Inferior parietal cortex (tissue), 1 donor: ENCODE results near the gene BCAS4.

Experiments used
- DNase-seq: peaks from one replicate; pipeline ENCODE4 v3.0.0-alpha.2; 2016; ENCODE audit errors: extremely low spot score

The BCAS4 gene

GRCh38 chr20:50909413-50909812 is 114.6 kb downstream of the BCAS4 start:
- no peak for DNase-seq

GRCh38 chr20:50911030-50911429 is 116.2 kb downstream of the BCAS4 start:
- DNase-seq: no peak

- no peak for DNase-seq
Measured at GRCh38 chr20:50911716-50912115, 116.9 kb downstream of the BCAS4 start.

GRCh38 chr20:50913690-50914375 is 119.0 kb downstream of the BCAS4 start:
- DNase-seq: no peak

DNA sequence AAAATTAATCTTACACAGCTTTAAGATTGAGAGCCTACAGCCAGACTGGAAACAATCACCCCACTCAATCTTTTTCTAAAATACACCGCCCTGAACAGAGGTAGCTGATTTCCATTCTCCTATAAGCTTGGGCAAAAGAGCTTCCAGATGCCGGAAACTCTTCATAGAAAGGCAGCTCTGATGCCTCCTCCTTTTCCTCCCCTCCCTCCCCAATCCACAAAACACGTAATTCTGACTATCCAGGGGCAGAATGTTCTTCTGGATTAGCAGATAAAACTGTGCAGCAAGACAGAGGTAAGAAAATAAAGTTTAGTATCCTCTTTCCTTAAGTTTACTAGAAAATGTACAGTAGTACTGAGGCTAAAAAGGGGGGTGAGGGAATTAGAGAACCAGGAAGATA is 120.6 kb downstream of the BCAS4 start:
- DNase-seq: no peak

GRCh38 chr20:50916257-50916656 is 121.4 kb downstream of the BCAS4 start:
- DNase-seq: no peak

DNA sequence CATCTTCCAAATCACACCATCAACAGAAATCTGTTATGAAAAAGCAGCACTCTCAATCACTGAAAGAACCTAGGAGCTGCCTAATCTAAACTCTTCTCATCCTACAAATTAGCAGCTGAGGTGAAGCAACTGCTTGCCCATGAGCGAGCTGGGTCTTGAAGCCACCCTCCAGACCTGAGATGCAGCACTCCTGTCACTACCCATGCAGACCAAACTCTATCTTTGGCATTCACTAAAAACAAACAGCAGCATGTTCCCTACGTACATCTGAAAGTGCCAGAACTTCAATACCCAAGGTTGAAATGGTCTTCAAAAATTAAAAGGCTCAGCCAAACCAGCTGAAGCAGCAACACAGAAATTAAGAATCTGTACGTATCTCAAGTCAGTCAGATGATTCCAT is 122.1 kb downstream of the BCAS4 start:
- DNase-seq: no peak

GRCh38 chr20:50918403-50918802 is 123.5 kb downstream of the BCAS4 start:
- no peak for DNase-seq

- no peak for DNase-seq
Measured at GRCh38 chr20:50919567-50919966, 124.7 kb downstream of the BCAS4 start.

GRCh38 chr20:50920997-50921396 is 126.1 kb downstream of the BCAS4 start:
- DNase-seq: no peak

DNA sequence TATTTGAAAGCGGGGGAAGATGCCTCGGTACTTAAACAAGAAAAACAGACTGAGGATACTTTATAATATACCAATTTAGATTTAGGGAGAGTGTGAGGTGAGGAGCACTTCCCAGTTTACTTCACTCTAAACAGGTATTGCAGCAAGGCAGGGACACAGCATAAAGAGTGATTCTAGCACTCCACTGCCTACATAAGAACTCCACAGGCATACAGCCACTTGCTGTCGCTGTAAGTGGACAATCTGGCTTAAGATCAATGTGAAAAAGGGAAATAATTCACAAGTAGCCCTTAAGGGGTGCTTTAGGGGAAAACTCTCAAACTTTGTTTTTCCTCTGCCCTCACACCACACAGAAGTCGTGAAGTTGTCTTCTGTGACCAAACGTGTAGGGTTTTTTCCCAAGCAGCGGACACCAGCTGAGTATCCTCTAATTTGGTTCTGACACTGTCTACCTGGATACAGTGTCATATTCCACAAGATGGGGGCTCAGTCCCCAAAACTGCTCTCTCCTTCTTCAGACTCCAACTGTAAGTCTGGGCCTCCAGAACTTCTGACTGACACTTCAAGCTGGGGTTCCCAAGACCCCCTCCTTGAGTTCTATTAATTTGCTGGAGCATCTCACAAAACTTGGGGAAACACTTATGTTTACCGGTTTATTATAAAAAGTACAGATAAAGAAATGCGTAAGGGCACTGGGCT is 127.1 kb downstream of the BCAS4 start:
- DNase-seq: no peak

GRCh38 chr20:50924261-50924920 is 129.5 kb downstream of the BCAS4 start:
- DNase-seq: no peak

- no peak for DNase-seq
Measured at GRCh38 chr20:50926530-50926929, 131.7 kb downstream of the BCAS4 start.
